ENCODE results near the gene CDH12.

DNA sequence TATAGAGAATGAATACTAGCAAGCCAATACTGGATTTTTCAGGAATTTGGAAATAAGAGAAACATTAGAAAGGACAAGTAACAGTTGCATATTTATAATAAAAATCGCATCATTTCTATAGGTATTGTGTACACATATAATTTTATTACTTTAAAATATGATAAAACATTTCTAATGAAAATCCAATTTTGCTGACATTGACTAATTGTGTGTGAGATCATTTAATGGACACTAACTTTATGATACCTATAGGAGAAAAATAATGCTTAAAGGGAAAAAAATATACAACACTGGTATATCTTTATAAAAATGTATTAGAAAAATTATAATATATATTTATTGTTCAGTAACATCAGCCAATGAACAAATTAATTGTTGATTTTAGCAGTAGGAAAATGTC is 557.3 kb downstream of the CDH12 start:
- TF ChIP-seq POLR2A (IDR thresholded peaks at IDR 0.05) = no peak
- TF ChIP-seq, protein P1, sequence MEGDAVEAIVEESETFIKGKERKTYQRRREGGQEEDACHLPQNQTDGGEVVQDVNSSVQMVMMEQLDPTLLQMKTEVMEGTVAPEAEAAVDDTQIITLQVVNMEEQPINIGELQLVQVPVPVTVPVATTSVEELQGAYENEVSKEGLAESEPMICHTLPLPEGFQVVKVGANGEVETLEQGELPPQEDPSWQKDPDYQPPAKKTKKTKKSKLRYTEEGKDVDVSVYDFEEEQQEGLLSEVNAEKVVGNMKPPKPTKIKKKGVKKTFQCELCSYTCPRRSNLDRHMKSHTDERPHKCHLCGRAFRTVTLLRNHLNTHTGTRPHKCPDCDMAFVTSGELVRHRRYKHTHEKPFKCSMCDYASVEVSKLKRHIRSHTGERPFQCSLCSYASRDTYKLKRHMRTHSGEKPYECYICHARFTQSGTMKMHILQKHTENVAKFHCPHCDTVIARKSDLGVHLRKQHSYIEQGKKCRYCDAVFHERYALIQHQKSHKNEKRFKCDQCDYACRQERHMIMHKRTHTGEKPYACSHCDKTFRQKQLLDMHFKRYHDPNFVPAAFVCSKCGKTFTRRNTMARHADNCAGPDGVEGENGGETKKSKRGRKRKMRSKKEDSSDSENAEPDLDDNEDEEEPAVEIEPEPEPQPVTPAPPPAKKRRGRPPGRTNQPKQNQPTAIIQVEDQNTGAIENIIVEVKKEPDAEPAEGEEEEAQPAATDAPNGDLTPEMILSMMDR (IDR thresholded peaks at IDR 0.05) = no peak
